ENCODE results near the gene ACSL5.

- TF ChIP-seq CTCF (IDR thresholded peaks at IDR 0.05), result no peak
- peak; percentile 41 for TF ChIP-seq POLR2A (IDR thresholded peaks at IDR 0.05)
Observed at GRCh38 chr10:112338957-112339356, 35.0 kb upstream of the ACSL5 start.

Measured in transverse colon (tissue), 3 donors.